Hindlimb muscle (tissue), 1 donor: ENCODE measurements around the gene LHPP. TPM values are rescaled to one million over a fixed set of nuclear protein-coding genes. Genes with fewer than 3 reads are reported as not detected.
A peak's percentile ranks its signal among the peaks of the same experiment; 100 is the strongest.
"Not testable (repeated sequence)": the region's sequence is repeated elsewhere in the genome, so short reads cannot be mapped to it uniquely, and the experiment has no call there.

Experiments
- DNase-seq: peaks from one replicate; pipeline ENCODE4 v3.0.0-alpha.2; 2013
- polyA plus RNA-seq: library from polyadenylated mRNA; unstranded; fragments of 120-200 nt; gene quantifications from one replicate; pipeline ENCODE4 v1.2.1, GENCODE V29; 2013; ENCODE audit not compliant: insufficient read length

The LHPP gene
- polyA plus RNA-seq, 1 donor = 8.1 TPM

DNA sequence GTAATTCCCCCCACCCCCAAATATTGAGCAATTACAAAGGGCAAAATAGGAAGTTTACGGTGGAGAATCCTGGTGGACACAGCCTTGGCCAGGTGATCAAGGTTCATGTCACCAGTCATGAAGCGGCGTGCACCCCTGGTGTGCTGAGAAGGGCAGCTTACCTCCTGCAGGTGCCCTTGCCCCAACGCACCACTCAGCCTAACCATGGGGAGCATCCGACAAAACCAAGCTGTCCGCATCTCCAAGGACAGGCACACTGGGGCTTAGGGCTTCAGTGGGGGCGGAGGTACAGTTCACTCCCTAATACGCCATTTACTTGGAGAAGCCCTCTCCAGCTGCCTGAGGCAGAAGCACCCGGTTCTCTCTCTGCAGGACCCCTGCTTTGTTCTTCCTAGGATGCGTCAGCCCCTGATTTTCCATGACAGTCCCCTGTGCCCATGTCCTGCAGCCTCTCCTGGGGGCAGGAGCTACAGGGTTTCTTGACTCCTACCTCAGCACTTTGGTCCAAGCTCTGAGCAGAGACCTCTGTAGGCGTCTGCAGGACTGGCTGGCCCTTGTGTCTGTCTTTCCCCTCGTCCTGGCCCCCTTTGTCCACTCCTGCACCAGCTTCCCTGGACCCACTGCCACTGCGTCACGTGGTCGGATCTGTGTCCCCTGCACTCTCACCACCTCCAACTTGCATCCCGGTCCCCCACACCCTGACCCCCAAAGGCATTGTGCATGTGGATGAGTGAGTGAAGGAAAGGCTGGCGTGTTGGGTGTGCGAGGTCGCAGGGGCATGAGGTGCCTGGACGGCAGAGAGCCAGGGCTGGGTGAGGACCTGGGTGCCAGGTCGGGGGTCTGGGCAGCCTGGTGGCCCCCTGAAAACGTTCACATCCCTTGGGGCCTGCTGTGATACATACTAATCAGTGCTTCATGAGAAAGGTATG is 113.7 kb downstream of the LHPP start:
- DNase-seq = no peak

DNA sequence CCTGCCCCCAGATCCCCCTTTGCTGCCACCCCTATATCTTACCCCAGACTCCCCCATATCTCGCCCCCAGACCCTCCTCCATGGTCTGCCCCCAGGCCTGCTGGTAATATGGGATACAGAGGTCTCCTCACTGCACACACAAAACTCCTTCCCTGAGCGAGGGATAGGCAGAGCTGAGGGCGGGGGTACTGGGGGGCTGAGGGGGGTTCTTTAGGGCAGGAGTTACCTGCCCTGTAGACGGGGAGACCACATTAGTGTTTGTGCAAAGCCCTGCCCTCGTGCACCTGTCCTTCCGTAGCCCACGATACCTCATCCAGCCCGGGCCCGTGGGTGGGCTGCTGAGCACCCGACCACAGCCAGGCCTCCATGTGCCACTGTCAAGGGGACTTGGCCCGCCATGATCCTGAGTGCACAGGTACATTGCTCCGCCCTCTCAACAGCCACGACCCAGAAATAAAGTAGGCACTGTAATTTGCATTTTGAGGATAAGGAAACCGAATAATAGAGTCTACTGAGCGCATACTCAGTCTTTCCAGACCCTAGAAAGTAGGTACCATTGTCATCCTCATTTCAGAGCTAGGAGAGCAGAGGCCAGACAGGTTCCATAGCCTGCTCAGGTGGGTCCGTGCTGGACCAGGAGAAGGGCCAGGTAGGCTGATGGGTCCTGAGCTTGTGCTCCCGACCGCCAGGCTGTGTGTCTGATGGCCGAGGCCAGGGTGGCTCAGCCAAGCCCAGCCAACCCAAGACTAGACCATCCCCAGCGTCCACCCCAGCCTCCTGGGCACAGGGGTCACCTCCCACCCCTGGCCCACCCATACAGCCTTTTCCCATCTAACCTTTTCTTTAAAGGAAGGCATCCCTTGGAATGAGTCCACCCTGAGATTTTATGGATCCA is 115.2 kb downstream of the LHPP start:
- DNase-seq = no peak

DNA sequence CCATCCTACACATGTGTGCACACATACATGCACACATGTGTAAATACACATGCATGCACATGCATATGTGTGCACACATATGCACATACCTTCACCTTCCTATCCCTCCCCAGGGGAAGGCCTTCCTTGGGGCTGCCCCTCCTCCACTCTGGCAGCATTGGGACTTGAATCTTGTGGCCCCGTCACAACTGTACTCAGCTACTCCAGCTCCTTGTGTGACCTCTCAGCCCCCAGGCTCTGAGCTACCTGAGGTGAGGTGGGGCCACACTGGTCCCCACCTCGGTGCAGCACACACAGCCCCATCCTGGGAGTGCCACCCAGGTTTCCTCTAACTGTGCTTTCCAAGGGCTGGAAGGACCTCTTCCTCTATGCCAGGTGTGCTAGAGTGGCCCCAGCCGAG is 116.0 kb downstream of the LHPP start:
- DNase-seq = no peak

DNA sequence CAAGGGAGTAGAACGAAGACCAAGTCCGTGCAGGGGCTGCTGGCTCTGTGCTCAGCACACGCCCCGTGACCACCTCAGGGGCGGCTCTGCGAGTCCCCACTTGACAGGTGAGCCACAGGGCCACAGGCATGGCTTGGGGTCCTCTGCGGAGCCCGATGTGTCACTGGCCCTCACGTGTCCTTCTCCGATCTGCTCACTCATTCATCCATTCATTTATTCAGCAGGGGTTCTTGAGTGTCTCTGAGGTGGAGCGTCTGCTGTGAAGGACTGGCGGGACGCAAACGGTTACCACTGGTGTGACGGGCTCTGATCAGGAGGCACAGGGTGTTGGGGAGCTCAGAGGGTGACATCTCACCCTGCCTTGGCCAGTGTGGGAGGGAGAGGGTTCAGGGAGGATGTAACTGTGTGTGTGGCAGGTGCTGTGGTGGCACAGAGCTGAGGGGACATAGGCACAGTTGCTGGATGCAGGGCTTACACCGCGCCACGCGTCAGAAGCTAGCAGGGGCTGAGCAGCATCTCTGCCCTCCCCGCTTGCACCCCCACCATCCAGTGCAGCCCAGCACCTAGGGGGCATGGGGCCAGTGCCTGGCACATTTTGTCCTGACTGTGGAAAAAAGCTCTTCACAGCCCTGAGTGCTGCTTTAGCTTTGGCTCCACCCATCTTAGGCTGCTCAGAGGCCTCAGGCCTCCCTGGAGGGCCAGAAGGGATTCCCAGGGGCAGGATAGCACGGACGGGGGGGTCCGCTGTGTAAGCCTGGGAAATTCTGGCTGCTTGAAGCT is 116.8 kb downstream of the LHPP start:
- no peak for DNase-seq

DNA sequence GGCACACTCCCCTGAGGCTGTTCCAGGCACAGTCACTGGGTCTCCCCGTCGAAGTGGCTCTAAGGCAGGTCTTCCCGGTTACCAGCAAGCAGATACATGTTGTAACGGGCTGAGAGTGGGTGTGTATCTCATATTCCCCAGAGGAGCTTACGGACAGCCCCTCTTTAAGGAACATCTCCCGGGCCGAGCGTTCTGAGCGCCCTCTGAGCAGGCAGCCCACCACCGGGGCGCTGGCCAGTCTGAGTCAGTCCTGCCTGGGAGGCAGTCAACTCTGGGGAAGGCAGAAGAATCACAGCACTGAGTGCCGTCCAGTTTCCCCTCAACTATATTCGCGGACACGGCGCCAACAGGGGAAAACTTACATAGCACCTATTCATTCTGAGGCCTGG is 117.4 kb downstream of the LHPP start:
- DNase-seq = peak; percentile 51

DNA sequence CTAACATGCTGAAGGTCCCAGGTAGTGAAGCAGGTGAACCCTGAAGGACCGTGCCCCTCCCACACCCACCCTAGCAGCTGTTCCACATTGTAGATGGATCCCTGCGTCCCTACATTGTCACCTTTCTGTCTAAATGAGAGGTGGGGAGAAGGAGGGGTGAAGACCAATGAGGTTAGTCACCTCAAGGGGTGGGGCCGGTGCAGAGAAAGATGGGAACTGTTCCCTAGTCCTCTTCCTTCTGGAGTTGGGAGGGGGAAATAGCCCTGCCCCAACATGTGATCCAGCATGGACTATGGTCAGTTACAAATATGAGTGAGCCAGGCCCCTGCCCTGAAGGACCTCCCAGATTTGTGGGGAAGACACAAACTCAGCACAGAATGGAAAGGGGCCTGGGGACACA is 124.5 kb downstream of the LHPP start:
- no peak for DNase-seq

DNA sequence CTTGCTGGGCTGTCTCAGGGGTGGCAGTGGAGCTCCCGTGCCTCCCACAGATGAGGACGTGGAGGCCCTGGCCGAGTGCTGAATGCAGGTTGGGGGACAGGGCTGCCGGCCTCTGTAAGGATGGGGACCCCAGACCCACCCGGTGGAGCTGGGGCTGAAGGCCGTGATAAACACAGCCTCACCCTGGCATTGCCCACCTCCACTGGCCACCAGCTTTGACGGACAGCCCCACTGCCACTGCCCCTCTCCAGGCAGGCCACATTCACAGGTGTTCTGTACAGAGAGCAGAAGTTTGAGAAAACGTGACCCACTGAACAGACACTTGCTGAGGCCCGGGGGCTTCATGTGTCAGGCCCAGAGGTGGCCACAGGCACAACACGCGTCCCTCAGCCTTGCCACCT is 126.2 kb downstream of the LHPP start:
- DNase-seq = no peak

DNA sequence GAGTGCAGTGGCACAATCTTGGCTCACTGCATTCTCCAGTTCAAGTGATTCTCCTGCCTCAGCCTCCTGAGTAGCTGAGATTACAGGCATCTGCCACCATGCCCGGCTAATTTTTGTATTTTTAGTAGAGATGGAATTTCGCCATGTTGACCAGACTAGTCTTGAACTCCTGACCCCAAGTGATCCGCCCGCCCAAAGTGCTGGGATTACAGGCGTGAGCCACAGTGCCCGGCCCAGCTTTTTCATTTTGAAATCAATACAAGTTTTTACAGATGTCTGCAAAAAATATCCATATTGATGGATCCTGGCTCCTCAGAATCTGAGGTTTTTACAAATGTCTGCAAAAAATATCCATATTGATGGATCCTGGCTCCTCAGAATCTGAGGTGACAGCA is 126.7 kb downstream of the LHPP start:
- not testable (repeated sequence) for DNase-seq

DNA sequence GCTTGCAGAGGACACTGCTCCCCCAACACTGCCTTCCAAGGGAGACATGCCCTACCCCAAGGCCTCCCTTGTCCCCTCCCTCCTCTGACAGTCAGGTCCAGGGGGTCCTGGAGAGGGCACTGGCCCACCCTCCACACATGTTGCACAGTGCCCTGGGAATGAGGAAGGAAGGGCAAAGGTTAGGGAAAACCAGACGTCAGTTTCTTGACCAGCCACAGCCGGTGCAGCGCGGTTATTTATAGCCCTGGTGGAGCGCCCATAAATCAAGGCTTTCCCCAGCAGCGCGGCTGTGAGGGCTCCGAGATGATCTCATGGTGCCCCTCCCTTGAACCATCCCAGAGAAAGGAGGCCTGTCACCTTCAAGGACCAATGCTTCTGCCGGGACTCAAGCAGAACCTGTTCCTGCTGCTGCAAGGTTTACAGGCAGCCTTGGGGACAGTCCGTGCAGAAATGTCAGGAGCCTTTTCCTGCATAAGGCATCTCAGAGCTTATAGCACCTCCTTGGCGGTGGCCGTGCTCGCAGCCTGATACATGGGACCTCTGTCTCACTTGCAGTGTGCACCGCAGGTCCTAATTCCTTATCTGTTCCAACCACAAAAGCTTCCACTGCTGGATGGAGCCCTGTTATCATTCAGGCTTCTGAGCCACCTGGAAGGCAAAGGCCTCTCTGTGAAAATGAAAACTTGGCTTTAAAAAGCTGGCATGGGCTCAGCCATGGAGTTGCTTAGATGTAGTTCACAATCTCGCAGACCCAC is 127.3 kb downstream of the LHPP start:
- DNase-seq = peak; percentile 59

DNA sequence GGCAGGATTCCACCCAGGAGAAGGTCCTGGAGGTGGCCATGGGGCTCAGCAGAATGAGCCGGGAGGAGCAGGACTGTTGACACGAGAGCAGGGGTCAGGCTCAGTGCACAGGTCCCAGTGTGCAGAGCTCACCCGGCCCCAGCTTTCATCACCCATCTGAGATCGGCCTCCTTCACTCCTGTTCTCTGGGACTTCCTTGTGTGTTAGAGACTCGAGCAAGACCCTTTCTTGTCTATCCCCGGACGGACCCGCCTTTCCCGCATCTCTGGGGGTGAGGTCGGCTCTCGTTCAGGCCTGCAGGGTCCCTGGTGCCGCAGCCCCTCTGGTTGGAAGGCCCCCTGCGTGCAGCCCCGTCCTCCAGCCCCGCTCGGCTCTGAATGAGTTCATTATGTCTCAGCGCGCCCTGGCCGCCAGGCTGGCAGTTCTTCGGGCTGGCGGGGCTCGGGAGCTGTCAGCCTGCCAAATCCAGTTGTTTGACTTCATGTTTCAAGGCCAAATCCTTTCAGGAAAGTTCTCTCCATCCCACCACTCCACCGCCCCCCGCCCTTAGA is 127.9 kb downstream of the LHPP start:
- no peak for DNase-seq

DNA sequence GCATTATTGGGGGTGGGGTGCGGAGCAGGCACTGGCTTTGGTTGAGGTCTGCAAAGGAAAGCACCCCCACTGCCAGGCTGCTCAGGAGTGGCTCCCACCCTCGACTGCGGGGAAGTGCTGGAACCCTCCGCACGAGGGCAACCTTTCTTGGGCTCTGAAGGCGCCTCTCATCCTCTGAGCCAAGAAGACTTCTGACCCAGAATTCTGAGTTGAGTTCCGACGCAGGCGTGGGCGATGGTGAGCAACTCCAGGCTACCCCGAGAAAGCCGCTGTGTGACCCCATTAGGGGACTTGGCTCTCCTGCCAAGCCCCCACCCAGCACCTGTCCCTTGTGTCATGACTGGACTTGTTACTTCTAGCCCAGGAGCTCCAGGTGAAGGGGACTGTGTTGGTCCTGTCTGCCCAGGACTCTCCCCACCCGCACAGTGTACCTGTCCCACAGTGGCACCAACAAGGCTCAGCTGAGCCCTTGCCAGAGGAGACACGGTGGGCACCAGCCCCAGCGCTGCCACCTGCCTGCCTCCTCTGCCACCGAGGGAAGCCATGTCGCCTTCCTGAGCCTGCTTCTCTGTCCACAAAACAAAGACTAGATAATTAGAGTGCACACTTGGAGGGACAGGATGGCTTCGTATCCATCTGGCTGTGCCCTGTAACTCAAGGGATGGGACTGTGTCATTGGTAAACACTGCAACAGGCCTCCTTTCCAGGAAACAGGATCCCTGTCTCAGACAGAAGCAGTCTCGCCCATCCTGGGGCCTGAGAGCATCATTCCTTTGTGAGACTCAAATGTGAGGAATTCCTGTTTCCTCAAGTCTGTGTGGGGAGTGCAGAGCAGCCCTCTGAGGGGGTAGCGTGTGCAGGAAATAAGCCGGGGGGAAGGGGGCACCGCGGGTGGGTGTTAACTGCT is 128.8 kb downstream of the LHPP start:
- no peak for DNase-seq

DNA sequence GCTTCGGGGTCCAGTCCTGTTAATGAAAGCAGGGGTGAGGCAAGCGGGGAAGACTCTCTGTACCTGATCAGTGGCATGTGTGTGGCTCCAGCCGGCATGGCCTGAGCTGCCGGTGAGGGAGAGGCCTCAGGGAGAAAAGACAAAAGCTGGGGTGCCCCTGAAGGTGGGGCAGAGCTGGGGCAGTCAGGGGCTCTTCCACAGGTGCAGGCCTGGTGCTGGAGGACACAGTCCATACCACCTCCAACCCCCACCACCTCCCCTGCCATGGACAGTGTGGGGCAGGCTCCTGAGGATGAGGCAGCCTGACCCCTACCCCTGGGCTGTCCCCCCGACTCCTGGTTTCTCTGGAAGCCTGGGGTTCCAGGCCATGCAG is 129.5 kb downstream of the LHPP start:
- DNase-seq = no peak

DNA sequence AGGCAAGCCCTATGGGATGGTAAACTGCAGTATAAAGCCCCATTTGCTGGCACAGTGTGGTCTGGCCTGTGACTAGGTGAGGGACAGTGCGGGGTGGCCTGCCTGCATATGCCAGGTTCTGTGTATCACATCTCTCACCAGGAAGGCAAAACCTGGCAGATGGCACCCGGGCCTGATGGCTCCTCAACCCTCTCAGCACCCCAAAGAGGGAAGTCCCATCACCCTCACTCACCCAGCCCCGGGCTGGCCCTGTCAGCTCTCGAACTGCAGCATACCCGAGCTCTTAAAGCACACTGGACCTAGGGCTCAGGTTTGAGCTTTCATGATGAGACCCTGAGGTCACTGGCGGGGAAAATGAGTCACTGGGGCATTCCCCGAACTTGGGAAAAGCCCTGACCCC is 130.5 kb downstream of the LHPP start:
- no peak for DNase-seq

DNA sequence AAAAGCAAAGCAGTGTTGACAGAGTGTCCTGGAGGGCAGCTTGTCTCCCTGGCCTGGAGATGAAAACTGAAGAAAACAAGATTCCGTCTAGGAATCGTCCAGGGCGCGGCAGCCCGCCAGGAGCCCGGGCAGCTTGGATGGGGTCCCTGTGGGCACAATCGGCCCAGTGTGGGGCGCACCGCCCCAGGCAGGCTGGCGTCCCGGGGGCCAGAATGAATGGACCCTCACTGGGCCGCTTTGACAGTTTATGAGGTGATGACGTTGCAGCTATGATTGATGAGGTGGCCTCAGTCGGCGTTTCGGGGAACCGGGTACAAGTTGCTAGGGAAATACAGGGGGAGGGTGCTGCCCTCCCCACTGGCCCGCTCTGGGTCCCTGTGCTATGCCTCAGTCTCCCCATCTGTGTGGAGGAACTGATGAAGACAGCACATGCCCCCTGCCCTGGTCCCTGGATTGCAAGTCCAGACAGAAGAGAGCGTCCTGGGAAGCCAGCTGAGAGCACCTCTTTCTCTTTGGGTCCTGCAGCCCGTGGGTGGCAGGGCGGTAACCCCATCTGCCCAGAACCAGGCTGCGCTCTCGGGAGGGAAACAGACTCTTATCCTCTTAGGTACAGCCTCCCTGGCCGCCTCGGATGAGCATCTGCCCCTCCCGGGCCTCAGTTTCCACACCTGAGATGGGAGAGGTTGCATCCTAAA is 131.3 kb downstream of the LHPP start:
- no peak for DNase-seq

DNA sequence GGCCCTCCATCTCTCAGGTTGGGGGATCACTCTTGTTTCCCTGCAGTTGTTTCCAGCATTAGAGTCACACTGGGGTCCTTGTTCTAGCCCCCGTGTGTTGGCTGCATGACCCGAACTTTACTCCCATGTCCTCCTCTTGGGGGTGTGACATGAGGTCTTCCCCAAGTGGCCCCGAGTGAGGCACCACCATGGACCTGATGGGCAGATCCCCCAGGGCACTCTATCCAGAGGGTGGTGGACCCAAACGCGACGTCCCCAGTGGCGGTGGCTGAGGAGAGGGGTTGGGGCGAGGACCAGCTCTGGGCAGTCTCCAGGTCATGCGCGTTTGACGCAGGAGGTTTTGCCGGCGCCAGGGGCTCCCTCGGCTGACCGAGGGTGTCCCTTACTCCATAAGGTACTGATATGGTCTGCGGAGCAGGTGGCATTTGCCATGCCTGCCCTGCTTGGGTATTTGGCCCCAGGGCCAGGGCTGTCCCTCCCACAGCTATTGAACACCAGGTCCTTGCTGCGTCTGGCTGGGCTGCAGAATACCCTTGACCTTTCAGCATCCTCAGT is 131.9 kb downstream of the LHPP start:
- no peak for DNase-seq

DNA sequence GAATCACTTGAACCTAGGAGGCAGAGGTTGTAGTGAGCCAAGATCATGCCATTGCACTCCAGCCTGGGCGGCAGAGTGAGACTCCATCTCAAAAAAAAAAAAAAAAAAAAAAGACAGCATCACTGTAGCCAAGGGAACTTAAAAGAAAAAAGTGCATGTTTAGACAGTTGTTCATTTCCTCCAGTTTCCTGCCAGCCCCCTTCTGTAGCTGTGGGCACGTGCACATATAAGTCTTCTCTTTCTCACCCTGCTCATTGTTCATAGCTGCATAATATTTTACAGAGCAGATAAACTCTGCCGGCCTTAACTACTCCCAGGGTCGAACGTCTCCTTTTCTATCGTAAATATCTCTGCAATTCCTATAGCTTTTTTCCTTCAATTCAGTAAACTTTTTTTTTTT is 132.6 kb downstream of the LHPP start:
- DNase-seq = no peak

DNA sequence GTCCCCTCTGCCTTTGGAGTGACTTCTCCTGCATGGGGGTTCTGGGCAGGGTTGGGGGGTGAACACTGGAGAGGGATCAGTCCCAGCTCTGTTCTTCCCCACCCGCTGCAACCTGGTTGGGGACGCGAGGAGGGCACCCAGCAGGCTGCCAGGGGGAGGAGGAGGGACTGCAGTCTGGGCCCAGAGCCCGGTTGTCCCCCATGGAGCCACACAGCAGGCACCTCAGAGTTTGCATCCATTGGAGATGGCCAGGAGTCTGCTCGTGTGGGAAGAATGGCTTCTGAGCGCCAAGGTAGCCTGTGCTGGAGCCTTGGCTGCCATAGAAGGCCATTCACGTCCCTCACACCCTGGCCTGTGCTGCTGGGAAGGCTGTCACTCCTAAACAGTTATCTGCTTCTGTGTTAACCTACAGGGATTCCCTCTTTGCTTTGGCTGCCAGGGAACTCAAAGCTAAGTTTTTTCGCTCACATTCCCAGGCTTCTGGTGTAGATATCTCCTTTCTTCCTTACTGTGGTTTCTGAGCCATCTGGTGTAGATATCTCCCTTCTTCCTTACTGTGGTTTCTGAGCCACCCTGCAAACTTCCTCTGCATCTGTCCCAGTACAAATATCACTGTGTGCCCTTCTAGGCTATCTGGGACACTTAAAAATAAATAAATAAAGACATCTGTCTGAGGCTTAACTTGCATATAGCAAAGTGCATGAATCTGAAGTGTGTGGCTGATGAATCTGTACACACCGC is 133.7 kb downstream of the LHPP start:
- no peak for DNase-seq

DNA sequence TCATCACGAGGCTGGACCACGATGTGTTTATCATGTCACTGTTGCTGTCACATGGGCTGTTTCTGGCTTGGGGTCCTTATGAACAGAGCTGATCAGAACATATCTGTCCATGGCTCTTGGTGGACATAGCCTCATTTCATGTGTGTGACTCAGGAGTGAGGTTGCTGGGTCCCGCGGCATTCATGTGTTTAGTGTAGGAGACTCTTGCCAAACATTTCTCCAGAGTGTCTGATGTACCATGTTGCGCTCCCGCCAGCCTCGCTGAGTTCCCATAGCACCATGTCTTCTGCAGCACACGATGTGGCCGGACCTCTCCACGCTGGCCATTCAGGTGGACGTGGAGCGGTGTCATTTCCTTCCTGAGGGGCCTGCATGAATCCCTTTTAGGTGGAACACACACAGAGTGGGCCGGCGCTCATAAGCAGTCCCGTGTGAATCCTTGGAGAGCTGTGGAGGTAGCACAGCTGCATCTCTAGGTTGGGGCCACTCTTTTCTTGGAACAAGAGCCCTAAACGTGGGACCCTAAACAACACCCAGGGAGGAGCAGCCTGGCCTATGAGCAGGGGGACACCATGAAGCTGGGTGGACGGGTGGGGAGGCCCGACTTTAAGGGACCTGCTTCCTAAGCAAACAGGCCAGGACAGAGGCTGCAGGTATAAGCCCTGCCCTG is 134.6 kb downstream of the LHPP start:
- no peak for DNase-seq
